ENCODE data around the gene ZNF333.
"Not testable (repeated sequence)": the region's sequence is repeated elsewhere in the genome, so short reads cannot be mapped to it uniquely, and the experiment has no call there.

DNA sequence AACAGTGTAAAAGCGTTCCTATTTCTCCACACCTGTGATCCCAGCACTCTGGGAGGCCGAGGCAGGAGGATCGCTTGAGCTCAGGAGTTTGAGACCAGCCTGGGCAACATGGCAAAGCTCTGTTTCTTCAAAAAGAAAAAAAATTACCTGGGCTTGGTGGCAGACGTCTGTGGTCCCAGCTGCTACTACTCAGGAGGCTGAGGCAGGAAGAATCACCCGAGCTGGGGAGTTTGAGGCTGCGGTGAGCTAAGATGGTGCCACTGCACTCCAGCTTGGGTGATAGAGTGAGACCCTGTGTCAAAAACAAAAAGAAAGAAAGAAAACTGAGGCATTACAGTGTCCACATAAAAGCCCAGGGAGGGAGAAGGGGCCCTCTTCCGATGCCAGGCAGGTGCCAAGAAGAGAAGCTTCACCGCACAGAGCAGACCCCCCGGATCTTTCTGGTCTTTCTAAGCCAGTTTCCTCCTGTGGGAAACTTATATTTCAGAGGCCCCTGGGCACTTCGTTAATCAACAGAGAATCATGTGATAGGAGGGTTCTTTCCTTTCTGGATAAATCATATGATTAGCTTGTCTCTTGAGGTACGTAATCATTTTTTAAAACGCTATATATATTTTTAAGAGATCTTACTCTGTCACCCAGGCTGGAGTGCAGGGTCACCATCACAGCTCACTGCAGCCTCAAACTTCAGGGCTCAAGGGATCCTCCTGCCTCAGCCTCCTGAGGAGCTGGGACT lies 88.4 kb downstream of the ZNF333 start, which contains the start of gene ADGRE2:
- TF ChIP-seq, protein P1, sequence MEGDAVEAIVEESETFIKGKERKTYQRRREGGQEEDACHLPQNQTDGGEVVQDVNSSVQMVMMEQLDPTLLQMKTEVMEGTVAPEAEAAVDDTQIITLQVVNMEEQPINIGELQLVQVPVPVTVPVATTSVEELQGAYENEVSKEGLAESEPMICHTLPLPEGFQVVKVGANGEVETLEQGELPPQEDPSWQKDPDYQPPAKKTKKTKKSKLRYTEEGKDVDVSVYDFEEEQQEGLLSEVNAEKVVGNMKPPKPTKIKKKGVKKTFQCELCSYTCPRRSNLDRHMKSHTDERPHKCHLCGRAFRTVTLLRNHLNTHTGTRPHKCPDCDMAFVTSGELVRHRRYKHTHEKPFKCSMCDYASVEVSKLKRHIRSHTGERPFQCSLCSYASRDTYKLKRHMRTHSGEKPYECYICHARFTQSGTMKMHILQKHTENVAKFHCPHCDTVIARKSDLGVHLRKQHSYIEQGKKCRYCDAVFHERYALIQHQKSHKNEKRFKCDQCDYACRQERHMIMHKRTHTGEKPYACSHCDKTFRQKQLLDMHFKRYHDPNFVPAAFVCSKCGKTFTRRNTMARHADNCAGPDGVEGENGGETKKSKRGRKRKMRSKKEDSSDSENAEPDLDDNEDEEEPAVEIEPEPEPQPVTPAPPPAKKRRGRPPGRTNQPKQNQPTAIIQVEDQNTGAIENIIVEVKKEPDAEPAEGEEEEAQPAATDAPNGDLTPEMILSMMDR (IDR thresholded peaks at IDR 0.05), result not testable (repeated sequence)
- not testable (repeated sequence) for TF ChIP-seq POLR2AphosphoS5 (IDR thresholded peaks at IDR 0.05)

All from prostate gland (tissue), 2 donors.